AG04449 (cell line): ENCODE data around the gene MRPL20.
"Not testable (repeated sequence)": the region's sequence is repeated elsewhere in the genome, so short reads cannot be mapped to it uniquely, and the experiment has no call there.

Experiments used
- CTCF ChIA-PET: fragments of 350-600 bp; formaldehyde crosslinking; extraction: SDS; loops from one replicate; lab custom pipeline; 2021; ENCODE audit warnings: antibody characterized with exemption; lab: Yijun Ruan, JAX
- POLR2A ChIA-PET: fragments of 400-600, 350-600 bp; formaldehyde crosslinking; extraction: SDS; loops from one replicate; lab custom pipeline; 2020; ENCODE audit warnings: antibody characterized with exemption, inconsistent platforms; lab: Yijun Ruan, JAX
- DNase-seq: peaks from one replicate; pipeline ENCODE4 v3.0.0-alpha.2; 2010; ENCODE audit warnings: low read depth, low spot score
- H3K4me3 ChIP-seq: 2 replicates; pipeline ENCODE4 v1.5.1; 2011; ENCODE audit warnings: low read depth, mild to moderate bottlenecking, control low read depth, low read length
- CTCF ChIP-seq: IDR thresholded peaks from one replicate; pipeline ENCODE4 v1.5.1; 2011; ENCODE audit warnings: mild to moderate bottlenecking, moderate library complexity, low read length, control low read depth, inconsistent platforms; ENCODE audit not compliant: insufficient read depth; ENCODE audit errors: missing control alignments

Gene MRPL20

DNA sequence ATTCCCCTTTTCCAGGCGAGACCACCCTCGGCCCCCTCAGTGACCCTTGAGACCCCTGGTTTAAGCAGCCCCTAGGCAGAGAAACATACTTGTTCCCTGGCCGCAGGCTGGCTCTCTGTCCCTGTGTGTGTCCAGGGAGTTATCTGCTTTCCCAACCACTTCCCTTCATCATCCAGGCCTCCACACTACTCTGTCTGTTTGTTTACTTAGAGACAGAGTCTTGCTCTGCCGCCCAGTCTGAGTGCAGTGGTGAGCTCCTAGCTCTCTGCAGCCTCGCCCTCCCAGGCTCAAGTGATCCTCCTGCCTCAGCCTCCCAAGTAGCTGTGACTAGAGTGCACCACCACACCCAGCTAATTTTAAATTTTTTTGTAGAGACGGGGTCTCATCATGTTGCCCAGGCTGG, 22.6 kb upstream of the MRPL20 start:
- H3K4me3 ChIP-seq = no peak overlapping the region
- no peak for DNase-seq
- POLR2A ChIA-PET = no interaction called here
- CTCF ChIA-PET = interaction anchor here (1.4 to 2.9 kb wide), 3 partner anchors 11 to 31 kb away, joined by 3 to 22 read pairs (median 9); partner anchors contain the start of gene CCNL2
- TF ChIP-seq CTCF = no peak

DNA sequence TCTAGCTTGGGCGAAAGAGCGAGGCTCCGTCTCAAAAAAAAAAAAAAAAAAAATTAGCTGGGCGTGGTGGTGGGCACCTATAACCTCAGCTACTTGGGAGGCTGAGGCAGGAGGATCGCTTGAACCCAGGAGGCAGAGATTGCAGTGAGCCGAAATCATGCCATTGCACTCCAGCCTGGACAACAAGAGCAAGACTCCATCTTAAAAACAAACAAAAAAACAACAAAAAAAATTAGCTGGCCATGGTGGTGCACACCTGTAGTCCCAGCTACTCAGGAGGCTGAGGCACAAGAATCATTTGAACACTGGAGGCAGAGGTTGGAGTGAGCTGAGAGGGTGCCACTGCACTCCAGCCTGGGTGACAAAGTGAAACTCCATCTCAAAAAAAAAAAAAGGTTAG, 21.9 kb upstream of the MRPL20 start:
- POLR2A ChIA-PET, DNase-seq, H3K4me3 ChIP-seq: not testable (repeated sequence)
- CTCF ChIA-PET = interaction anchor here (1.4 to 2.9 kb wide), 3 partner anchors 12 to 30 kb away, joined by 3 to 22 read pairs (median 9); partner anchors contain the start of gene CCNL2

DNA sequence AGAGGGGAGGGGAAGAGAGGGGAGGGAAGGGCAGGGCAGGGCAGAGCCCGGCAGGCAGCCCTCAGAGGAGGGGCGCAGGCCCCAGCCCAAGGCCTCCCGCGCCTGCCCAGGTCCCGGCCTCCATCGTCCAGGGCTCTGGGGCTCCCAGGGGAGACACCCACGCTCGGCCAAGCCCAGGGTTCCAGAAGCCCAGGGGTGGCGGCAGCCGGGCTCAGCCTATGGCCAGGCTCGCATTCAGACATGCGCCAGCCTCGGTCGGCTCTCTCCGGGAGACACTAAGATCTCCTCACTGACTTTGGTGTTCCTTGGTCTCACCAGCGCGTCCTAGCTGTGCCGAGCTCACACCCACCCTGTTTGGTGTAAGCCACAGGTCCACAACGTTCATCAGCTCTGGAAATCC, 21.1 kb upstream of the MRPL20 start:
- ChIA-PET POLR2A (no interaction called here), CTCF (interaction anchor here (1.4 to 2.9 kb wide), 2 partner anchors 12 to 29 kb away, joined by 3 to 22 read pairs; partner anchors contain the start of gene CCNL2)
- H3K4me3 ChIP-seq = no peak overlapping the region
- DNase-seq = no peak
- no peak for TF ChIP-seq CTCF

- no peak for DNase-seq
- no peak for TF ChIP-seq CTCF
- ChIA-PET POLR2A (no interaction called here), CTCF (no interaction called here)
- H3K4me3 ChIP-seq = peak overlapping the region; percentile 44
Measured at GRCh38 chr1:1427820-1428148, 20.7 kb upstream of the MRPL20 start.

DNA sequence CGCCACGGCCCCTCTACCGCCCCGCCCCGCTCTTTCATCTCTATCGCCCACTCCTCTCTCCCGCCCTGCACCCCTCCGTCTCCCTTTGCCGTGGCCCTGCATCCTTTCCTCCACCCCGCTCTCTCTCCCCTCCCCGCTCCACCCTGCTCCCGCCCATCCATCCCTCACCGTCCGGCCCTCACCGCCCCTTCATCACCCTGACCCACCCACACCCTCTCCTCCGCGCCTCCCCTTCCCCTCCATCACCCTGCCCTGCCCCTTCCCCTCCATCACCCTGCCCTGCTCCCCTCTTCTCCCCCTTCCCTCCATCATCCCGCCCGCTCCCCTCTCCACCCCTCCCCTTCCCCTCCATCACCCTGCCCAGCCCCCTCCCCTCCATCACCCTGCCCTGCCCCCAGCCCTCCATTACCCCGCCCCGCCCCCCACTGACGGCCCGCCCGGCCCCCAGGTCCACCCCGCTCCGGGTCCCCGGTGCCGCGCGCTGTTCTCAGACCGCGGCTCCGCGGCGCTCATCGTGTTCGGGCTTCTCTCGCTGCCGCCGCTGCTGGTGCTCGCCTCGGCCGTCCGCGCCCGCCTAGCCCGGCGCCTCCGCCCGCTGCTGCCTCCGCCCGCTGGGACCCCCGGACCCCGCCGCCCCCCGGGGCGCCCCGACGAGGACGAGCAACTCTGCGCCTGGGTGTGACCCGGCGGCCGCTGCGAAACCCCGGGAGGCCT, 20.2 kb upstream of the MRPL20 start:
- ChIA-PET CTCF (interaction anchor here (1.6 kb wide), 1 partner anchor 13 kb away, joined by 5 read pairs; no protein-coding TSS in a partner anchor), POLR2A (no interaction called here)
- DNase-seq = no peak
- no peak for TF ChIP-seq CTCF
- peak overlapping the region; percentile 44 for H3K4me3 ChIP-seq

GRCh38 chr1:1426496-1427105, 19.5 kb upstream of the MRPL20 start:
- no peak overlapping the region for H3K4me3 ChIP-seq
- ChIA-PET POLR2A (interaction anchor here (0.7 kb wide), 1 partner anchor 27 kb away, joined by 4 read pairs; the partner anchor contains the start of gene CCNL2), CTCF (interaction anchor here (1.6 kb wide), 1 partner anchor 14 kb away, joined by 5 read pairs; no protein-coding TSS in a partner anchor)
- TF ChIP-seq CTCF = no peak
- no peak for DNase-seq
